GM04504 (cell line): ENCODE data around the gene BCAS4.
"Not testable (repeated sequence)": the region's sequence is repeated elsewhere in the genome, so short reads cannot be mapped to it uniquely, and the experiment has no call there.

Source experiments
- DNase-seq: peaks from one replicate; pipeline ENCODE4 v3.0.0-alpha.2; 2012; ENCODE audit warnings: low read depth

Gene BCAS4

GRCh38 chr20:50794846-50795634, at the start of gene BCAS4:
TSS of gene BCAS4 (plus strand) at chr20:50795061. CDS start at chr20:50795084, 23 bp downstream.
- peak; percentile 67 for DNase-seq

GRCh38 chr20:50745634-50746137, 49.2 kb upstream of the BCAS4 start:
- DNase-seq: no peak

GRCh38 chr20:50746138-50746940, 48.5 kb upstream of the BCAS4 start:
- no peak for DNase-seq

GRCh38 chr20:50747275-50747674, 47.6 kb upstream of the BCAS4 start:
- no peak for DNase-seq

GRCh38 chr20:50750145-50750671, 44.7 kb upstream of the BCAS4 start:
- no peak for DNase-seq

- DNase-seq: no peak
These were observed 41.7 kb upstream of the BCAS4 start for GRCh38 chr20:50753152-50753551.

- DNase-seq: no peak
These were observed 40.4 kb upstream of the BCAS4 start for GRCh38 chr20:50754420-50754819.

- no peak for DNase-seq
These were observed 38.4 kb upstream of the BCAS4 start for GRCh38 chr20:50756447-50756846.

GRCh38 chr20:50758469-50758868, 36.4 kb upstream of the BCAS4 start:
- no peak for DNase-seq

GRCh38 chr20:50758992-50759391, 35.9 kb upstream of the BCAS4 start:
- no peak for DNase-seq

- no peak for DNase-seq
These were observed 35.2 kb upstream of the BCAS4 start for GRCh38 chr20:50759678-50760077.

- DNase-seq: no peak
These were observed 32.8 kb upstream of the BCAS4 start for GRCh38 chr20:50762045-50762422.

GRCh38 chr20:50762435-50763220, 32.2 kb upstream of the BCAS4 start:
- DNase-seq: no peak

- not testable (repeated sequence) for DNase-seq
These were observed 31.1 kb upstream of the BCAS4 start for GRCh38 chr20:50763550-50764458.

- DNase-seq: not testable (repeated sequence)
These were observed 29.6 kb upstream of the BCAS4 start for GRCh38 chr20:50765251-50765650.

- no peak for DNase-seq
These were observed 29.2 kb upstream of the BCAS4 start for GRCh38 chr20:50765674-50766073.

- DNase-seq: not testable (repeated sequence)
These were observed 27.7 kb upstream of the BCAS4 start for GRCh38 chr20:50766955-50767809.

GRCh38 chr20:50768991-50769390, 25.9 kb upstream of the BCAS4 start:
- not testable (repeated sequence) for DNase-seq

GRCh38 chr20:50769551-50770085, 25.2 kb upstream of the BCAS4 start:
- DNase-seq: not testable (repeated sequence)
